Epithelial cell of proximal tubule (primary cell): ENCODE data around the gene NVL. TPM values are rescaled to one million over a fixed set of nuclear protein-coding genes. Genes with fewer than 3 reads are reported as not detected.
A peak's percentile ranks its signal among the peaks of the same experiment; 100 is the strongest.
"Not testable (repeated sequence)": the region's sequence is repeated elsewhere in the genome, so short reads cannot be mapped to it uniquely, and the experiment has no call there.

ENCODE experiments used
- DNase-seq: peaks from one replicate; pipeline ENCODE4 v3.0.0-alpha.2; 2011; ENCODE audit warnings: low read depth
- H3K4me3 ChIP-seq: 2 replicates; pipeline ENCODE4 v1.5.1; 2011; ENCODE audit warnings: low read depth, mild to moderate bottlenecking, low read length
- total RNA-seq: library from RNA; depleted of rRNA; stranded (reverse); fragments of >200 nt; gene quantifications from 2 replicates; pipeline ENCODE4 v1.2.3, GENCODE V29; 2015
- TF ChIP-seq, protein P1 (sequence below): conservative IDR thresholded peaks from 2 replicates; pipeline ENCODE4 v1.5.1; 2012; ENCODE audit warnings: low read depth, mild to moderate bottlenecking, low read length

NVL gene
- total RNA-seq, 1 donor from 2014 or later: 19.4 TPM

DNA sequence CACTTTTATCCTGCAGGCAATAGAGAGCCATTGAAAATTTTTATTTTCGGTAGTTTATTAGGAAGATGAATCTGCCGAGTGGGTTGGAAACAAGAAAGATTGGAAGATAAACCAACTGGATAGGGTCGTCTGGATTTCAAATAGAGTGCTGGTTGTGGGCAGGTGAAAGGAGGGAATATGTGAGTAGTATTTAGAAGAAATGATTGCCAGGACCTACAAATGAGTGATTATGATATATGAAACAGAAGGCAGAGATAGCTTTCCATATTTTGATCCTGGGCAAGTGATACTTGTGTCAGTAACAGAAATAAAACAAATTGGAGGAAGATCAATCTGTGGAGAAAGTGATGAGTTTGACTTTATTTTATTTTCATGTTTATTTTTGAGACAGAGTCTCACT, 29.2 kb upstream of the NVL start:
- no peak overlapping the region for H3K4me3 ChIP-seq
- DNase-seq: no peak
- TF ChIP-seq, protein P1, sequence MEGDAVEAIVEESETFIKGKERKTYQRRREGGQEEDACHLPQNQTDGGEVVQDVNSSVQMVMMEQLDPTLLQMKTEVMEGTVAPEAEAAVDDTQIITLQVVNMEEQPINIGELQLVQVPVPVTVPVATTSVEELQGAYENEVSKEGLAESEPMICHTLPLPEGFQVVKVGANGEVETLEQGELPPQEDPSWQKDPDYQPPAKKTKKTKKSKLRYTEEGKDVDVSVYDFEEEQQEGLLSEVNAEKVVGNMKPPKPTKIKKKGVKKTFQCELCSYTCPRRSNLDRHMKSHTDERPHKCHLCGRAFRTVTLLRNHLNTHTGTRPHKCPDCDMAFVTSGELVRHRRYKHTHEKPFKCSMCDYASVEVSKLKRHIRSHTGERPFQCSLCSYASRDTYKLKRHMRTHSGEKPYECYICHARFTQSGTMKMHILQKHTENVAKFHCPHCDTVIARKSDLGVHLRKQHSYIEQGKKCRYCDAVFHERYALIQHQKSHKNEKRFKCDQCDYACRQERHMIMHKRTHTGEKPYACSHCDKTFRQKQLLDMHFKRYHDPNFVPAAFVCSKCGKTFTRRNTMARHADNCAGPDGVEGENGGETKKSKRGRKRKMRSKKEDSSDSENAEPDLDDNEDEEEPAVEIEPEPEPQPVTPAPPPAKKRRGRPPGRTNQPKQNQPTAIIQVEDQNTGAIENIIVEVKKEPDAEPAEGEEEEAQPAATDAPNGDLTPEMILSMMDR: no peak

DNA sequence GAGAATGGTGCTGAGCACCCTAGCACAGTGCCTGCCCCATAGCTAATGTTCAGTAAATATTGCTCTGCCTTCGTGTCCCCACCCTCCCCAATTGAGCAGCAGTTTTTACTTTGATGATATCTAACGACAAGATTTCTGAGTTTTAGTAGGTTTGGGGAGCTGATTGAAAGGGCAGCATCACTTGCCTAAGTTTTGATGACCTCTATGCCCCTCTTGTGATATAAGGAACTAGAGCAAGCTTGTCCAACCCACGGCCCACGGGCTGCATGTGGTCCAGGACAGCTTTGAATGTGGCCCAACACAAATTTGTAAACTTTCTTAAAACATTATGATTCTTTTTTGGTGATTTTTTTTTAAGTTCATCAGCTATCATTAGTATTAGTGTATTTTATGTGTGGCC, 28.3 kb upstream of the NVL start:
- H3K4me3 ChIP-seq: peak overlapping the region; percentile 63
- TF ChIP-seq, protein P1: no peak
- no peak for DNase-seq

DNA sequence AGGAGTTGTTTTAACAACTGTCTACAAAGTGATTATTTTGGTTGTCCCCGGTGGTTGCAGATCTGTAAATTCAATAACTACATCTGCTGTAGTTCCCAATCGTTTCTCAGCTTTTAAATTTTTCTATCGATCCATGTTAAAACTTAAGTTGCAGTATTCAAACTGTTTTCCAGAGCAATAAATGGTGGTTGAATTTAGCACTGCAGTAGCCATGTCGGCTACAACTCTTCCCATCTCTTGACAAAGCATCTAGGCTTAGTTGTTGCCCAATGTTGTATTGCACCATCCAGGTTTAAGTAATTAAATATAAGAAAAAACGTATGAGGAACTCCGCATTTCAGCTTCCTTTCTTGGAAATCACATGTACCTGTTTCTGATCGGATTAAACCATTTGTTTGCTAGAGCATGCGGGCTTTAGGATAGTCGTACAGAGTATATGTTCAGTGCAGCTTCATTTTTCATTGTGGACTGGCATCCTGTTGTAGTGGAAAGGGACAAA, 27.7 kb upstream of the NVL start:
- TF ChIP-seq, protein P1: no peak
- no peak for DNase-seq
- H3K4me3 ChIP-seq: peak overlapping the region; percentile 63

DNA sequence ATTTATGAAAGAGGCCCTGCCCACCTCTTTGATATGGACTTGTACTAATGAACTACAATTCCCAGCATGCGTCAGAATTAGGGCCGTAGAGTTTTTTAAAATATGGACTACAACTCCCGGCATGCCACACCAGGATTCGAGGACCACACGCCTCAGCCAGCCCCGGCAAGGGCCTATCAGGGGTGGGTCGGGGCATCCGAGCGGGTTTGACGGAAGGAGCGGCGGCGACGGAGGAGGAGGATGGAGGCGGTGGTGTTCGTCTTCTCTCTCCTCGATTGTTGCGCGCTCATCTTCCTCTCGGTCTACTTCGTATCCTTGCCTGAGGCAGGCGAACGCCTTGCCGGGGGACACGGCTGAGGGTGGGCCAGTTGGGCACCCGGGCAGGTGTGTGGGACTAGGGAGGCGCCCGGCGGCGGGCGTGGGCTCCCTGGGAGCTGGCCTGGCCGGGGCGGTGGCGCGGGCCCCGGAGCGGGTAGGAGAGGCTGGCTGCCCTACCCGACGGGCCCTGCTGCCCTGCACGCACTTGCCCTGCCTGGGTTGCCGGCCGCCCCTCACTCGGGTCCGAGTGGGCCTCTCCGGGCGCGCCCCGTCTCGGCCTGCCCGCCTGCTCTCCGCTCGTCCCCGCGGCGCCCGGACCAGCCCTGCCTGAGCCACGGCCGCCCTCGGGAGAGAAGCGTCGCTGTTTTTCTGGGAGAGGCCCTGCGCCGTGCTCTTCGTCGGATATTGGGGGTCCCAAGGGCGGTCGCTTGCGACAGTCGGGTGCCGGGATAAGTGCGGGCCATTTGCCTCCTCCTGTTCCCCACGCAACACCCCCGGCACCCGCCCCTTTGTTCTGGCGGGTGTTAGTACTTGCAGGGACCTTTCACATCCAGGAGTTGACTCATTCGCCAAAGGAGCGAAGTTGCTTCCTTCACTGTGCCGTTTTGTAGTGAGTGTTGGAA, 27.0 kb upstream of the NVL start, which contains the start of gene CNIH4:
Gene CNIH4, plus strand, starts transcription at position 195 of the 941 bp plus-strand sequence. Its CDS starts 46 bp downstream, at position 241.
- TF ChIP-seq, protein P1: no peak
- peak within 1 kb of the TSS; percentile 63 for H3K4me3 ChIP-seq
- DNase-seq: no peak

DNA sequence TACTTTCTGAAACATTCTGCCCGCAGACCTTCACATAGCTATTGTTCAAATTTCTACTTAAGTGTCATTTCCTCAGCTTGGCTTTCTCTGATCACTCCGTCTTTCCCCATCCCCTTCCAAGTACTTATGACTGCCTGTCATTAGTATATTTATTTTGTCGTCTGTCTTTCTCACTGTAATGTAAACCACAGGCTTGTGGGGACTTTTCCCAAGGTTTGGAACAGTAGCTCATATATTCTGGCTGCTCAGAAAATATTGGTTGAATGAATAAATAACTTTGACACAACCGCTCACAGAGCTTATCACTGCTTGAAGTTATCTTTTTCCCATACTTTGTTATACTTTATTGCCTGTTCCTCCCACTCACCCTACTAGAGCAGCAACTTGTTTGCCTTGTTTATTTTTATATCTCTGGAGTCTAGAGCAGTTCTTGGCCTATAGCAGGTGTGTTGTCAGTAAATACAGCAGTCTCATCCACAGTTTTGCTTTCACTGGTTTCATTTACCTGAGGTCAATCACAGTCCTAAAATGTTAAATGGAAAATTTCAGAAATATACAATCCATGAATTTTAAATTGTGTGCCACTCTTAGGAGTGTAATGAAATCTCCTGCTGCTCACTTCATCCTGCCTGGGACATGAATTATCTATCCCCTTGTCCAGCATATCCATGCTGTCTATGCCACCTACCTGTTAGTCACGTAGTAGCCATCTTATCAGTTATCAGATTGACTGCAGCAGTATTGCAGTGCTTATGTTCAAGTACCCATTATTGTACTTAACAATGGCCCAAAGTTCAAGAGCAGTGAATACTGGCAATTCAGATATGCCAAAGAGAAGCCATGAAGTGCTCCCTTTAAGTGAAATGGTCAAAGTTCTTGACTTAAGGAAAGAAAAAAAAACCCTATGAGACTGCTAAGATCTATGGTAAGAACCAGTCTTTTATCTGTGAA, 24.3 kb upstream of the NVL start:
- DNase-seq: no peak
- TF ChIP-seq, protein P1: no peak

DNA sequence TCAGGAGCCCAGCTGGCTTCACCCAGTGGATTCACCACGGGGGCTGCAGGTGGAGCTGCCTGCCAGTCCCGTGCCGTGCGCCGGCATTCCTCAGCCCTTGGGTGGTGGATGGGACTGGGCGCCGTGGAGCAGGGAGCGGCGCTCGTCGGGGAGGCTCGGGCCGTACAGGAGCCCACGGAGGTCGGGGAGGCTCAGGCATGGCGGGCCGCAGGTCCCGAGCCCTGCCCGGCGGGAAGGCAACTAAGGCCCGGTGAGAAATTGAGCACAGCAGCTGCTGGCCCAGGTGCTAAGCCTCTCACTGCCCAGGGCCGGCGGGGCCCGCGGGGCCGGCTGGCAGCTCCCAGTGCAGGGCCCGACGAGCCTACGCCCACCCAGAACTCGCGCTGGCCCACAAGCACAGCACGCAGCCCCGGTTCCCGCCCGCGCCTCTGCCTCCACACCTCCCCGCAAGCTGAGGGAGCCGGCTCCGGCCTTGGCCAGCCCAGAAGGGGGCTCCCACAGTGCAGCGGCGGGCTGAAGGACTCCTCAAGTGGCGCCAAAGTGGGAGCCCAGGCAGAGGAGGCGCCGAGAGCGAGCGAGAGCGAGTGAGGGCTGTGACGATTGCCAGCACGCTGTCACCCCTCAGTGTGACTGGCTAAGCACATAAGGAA, 22.6 kb upstream of the NVL start:
- not testable (repeated sequence) for H3K4me3 ChIP-seq, DNase-seq

More for the DNA sequence above, 24.3 kb upstream of the NVL start:
- no peak overlapping the region for H3K4me3 ChIP-seq

DNA sequence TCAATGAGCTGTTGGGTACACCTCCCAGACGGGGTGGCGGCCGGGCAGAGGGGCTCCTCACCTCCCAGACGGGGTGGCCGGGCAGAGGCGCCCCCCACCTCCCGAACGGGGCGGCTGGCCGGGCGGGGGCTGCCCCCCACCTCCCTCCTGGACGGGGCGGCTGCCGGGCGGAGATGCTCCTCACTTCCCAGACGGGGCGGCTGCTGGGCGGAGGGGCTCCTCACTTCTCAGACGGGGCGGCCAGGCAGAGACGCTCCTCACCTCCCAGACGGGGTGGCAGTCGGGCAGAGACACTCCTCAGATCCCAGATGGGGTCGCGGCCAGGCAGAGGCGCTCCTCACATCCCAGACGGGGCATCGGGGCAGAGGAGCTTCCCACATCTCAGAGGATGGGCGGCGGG, 19.7 kb upstream of the NVL start:
- H3K4me3 ChIP-seq, DNase-seq: not testable (repeated sequence)
